Right atrium auricular region (tissue), 2 donors: ENCODE measurements around the gene SLC40A1. TPM values are rescaled to one million over a fixed set of nuclear protein-coding genes. Genes with fewer than 3 reads are reported as not detected.

Experiments
- DNase-seq: peaks from one replicate; pipeline ENCODE4 v3.0.0-alpha.2; 2019; ENCODE audit warnings: low spot score
- H3K27ac ChIP-seq, 2 donors: fragments of 200-600 bp; sonication (generic); 1 replicate in 1 of 2; 2 replicates in 1 of 2; pipeline ENCODE4 v1.5.1; 2016 to 2019
- H3K27me3 ChIP-seq, 2 donors: fragments of 200-600 bp; sonication (generic); one replicate each; pipeline versions ENCODE4 v1.5.1 to v1.6.0; 2017 to 2019
- H3K36me3 ChIP-seq: fragments of 200-600 bp; sonication (generic); one replicate; pipeline ENCODE4 v1.5.1; 2016
- H3K4me1 ChIP-seq, 2 donors: fragments of 200-600 bp; sonication (generic); one replicate each; pipeline versions ENCODE4 v1.5.1 to v1.6.0; 2017 to 2019
- H3K4me3 ChIP-seq, 2 donors: fragments of 200-600 bp; sonication (generic); 1 replicate in 1 of 2; 2 replicates in 1 of 2; pipeline ENCODE4 v1.5.1; 2017 to 2019; ENCODE audit warnings: mild to moderate bottlenecking in 1 of 2, moderate library complexity in 1 of 2
- H3K9me3 ChIP-seq, 2 donors: fragments of 200-600 bp; sonication (generic); one replicate each; pipeline ENCODE4 v1.5.1; 2019
- total RNA-seq, 2 donors: library from RNA; depleted of rRNA; stranded (reverse); fragments of >200 nt; gene quantifications; one replicate each; pipeline ENCODE4 v1.1.0, GENCODE V29; 2016
- TF ChIP-seq, protein P1 (sequence below), 2 donors: fragments of 200-600 bp; sonication (generic); IDR thresholded peaks; one replicate each; pipeline ENCODE4 v1.5.1; 2019; ENCODE audit warnings: antibody characterized with exemption in 2 of 2

Gene SLC40A1
- total RNA-seq, 2 donors from 2014 or later, result 57.7 to 132 TPM

DNA sequence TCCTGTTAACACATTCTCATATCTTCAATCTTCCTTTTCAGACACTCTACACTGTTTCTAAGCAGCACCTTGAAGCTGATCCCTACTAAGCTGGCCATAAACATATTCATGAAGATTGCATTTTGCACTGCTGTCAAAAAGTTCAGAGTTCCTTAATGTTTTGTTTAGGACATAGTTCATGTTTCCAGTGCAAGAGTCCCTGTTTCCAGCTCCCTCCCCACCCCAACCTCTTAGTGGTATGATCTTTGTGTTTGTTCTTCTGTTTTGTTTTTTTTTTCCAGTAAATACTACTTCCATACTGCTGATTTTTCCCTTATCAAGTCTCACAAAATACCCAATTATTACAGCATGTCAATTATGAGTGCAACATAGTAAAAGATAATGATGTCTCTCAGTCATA is 4.1 kb upstream of the SLC40A1 start:
- H3K4me1 ChIP-seq, result peaks cover 0 to 13% of the 10 kb centered on the region in 2 donors
- no peaks in the 10 kb centered on the region for H3K36me3 ChIP-seq
- H3K27ac ChIP-seq, result no peak overlapping the region
- TF ChIP-seq, protein P1, sequence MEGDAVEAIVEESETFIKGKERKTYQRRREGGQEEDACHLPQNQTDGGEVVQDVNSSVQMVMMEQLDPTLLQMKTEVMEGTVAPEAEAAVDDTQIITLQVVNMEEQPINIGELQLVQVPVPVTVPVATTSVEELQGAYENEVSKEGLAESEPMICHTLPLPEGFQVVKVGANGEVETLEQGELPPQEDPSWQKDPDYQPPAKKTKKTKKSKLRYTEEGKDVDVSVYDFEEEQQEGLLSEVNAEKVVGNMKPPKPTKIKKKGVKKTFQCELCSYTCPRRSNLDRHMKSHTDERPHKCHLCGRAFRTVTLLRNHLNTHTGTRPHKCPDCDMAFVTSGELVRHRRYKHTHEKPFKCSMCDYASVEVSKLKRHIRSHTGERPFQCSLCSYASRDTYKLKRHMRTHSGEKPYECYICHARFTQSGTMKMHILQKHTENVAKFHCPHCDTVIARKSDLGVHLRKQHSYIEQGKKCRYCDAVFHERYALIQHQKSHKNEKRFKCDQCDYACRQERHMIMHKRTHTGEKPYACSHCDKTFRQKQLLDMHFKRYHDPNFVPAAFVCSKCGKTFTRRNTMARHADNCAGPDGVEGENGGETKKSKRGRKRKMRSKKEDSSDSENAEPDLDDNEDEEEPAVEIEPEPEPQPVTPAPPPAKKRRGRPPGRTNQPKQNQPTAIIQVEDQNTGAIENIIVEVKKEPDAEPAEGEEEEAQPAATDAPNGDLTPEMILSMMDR (IDR thresholded peaks at IDR 0.05), result no peak
- DNase-seq, result no peak
- H3K27me3 ChIP-seq, result no peaks in the 10 kb centered on the region
- no peak overlapping the region for H3K4me3 ChIP-seq
- H3K9me3 ChIP-seq, result no peaks in the 10 kb centered on the region

DNA sequence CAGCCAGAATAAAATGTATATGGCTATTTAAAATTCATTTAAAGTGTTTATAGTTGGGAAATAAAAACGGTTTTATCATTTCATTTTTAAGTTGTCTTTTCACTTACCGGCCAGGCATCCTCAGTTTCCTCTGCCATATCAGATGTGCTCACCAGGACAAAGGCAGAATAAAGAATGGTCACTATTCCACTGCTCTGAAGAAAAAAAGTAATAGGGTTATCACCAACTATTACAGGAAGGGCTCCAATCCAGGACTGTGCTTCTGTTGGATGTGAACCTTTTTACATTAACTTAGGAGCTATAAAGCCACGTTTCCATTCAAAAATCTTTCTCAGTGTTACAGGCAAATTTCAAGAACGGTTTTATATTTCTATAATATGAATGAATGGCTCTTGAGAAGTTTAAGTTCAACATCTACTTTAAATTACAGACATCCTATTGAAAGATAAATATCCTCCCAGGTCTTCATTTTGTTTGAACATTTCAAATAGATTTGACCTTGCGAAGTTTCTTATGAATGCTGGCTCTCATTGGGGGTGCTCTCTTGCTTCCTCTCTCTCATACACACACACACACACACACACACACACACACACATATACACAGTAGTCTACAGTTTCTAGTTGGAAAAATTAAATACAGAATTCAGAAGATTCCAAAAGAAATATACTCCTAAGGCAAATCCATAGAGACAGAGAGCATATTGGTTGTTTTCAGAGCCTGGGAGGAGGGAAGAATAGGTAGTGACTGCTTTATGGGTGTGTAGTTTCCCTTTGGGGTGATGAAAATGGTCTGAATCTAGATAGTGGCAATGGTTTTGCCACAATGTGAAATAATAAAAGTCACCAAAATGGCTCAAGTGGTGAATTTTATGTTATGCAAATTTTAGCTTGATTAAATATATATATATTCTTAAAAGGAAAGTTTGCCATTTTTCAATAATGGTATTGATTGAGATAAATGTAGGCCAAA is 2.9 kb upstream of the SLC40A1 start:
- H3K4me1 ChIP-seq, result peaks cover 0 to 23% of the 10 kb centered on the region in 2 donors
- TF ChIP-seq, protein P1 (IDR thresholded peaks at IDR 0.05), result no peak
- H3K36me3 ChIP-seq, result no peaks in the 10 kb centered on the region
- H3K27ac ChIP-seq, result no peak overlapping the region
- H3K27me3 ChIP-seq, result no peaks in the 10 kb centered on the region
- no peaks in the 10 kb centered on the region for H3K9me3 ChIP-seq
- H3K4me3 ChIP-seq, result no peak overlapping the region
- DNase-seq, result no peak

DNA sequence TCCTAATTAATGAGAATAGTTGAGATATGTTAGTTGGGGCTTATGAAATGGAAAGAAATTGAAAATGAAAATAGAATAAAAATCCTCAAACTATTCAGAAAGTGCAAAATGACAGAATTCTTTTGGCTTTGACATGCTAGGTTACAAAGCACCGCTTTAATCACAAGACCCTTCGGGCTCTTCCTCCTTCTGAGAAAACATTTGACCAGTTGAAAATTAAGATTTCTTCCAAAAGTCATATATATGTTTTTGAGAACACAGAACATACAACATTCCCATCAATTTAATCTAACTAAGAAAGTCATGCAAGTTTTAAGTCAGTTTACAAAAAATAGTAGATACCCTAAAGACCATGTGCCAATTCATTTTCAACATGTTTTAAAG is 2.2 kb upstream of the SLC40A1 start:
- Histone ChIP-seq H3K36me3 (no peaks in the 10 kb centered on the region), H3K27me3 (no peaks in the 10 kb centered on the region), H3K27ac (peak overlapping the region in 1 of 2 donors; percentile 98), H3K4me3 (no peak overlapping the region), H3K9me3 (no peaks in the 10 kb centered on the region), H3K4me1 (peaks cover 0 to 30% of the 10 kb centered on the region in 2 donors)
- TF ChIP-seq, protein P1 (IDR thresholded peaks at IDR 0.05), result no peak
- no peak for DNase-seq

DNA sequence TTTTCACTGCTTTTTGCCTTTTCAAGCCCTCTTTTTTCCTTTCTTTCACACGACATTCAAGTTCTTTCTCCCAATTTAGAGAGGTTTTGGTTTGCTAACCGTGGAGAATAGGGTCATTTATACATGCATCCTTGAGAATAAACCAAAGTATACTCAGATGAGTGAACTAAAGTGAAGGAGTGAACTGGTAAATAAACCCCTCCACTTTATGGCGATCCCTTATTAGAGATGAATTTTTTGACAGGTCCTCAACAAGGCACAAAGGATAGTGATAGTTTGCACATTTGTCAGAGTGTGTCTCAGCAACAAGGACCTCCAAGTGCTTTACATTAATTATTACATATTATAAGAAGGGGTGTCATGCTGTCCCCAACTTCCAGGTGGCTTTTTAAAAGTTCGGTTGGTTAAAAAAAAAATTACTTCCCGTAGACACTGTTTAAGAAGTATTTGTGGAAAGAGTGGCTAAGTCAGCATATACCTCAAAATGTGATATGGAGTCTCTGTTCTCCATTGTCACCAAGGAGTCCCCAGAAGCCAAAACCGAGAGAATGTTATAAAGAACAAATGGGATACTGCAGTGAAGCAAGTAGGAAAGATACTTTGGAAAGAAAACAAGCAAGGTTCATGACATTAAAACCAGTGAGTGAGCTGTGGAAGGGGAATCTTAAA is 1.7 kb upstream of the SLC40A1 start:
- peaks cover 0 to 36% of the 10 kb centered on the region in 2 donors for H3K4me1 ChIP-seq
- H3K4me3 ChIP-seq, result no peak overlapping the region
- no peaks in the 10 kb centered on the region for H3K27me3 ChIP-seq

DNA sequence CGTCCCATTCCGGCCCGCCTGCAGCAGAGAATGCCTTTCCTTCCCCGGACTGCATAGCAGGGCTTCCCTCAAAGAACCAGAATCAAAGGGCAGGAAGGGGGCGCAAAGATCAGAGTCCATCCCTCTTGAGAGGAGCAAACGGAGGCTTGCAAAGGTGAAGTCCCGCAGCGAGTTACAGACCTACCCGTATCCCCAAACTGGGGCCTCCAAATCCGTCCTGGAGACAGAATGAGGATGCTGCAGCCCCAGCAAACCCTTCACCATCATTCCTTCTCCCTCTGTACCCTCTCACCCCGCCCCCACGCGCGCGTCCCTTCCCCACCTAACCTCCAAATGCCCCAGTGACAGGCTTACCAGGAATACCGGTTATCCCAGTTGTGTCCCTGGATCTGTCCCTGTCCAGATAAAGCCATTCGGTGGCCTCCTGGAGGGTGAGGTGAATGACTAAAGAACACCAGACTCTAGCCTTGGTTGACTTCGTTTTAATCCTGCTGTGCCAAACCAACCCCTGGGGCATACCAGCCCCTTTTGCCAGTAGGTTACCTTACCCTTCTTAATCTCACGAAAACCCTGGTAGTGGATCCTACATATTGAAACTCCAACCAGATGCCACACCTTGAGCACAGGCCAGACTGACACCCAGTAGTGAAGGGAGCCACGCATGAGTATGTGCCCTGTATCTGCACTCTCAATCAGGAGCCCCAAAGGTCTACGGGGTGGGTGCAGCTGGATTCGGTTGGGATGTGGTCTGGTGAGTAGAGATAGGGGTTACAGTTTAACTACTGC is 961 bp upstream of the SLC40A1 start:
- H3K27me3 ChIP-seq, result no peaks in the 10 kb centered on the region
- peaks cover 0 to 43% of the 10 kb centered on the region in 2 donors for H3K4me1 ChIP-seq
- H3K4me3 ChIP-seq, result peak overlapping the region; percentile 61 to 71
- TF ChIP-seq, protein P1 (IDR thresholded peaks at IDR 0.05), result no peak
- peak overlapping the region; percentile 90 to 98 for H3K27ac ChIP-seq
- DNase-seq, result no peak
- H3K36me3 ChIP-seq, result no peaks in the 10 kb centered on the region
- no peaks in the 10 kb centered on the region for H3K9me3 ChIP-seq

More for the DNA sequence above, 1.7 kb upstream of the SLC40A1 start:
- TF ChIP-seq, protein P1 (IDR thresholded peaks at IDR 0.05), result no peak
- Histone ChIP-seq H3K36me3 (no peaks in the 10 kb centered on the region), H3K27ac (peak overlapping the region; percentile 90 to 98), H3K9me3 (no peaks in the 10 kb centered on the region)
- no peak for DNase-seq
